A673 (cell line): ENCODE data around the gene KRT4. TPM values are rescaled to one million over a fixed set of nuclear protein-coding genes. Genes with fewer than 3 reads are reported as not detected.
"Not testable (repeated sequence)": the region's sequence is repeated elsewhere in the genome, so short reads cannot be mapped to it uniquely, and the experiment has no call there.

Experiments used
- BruUV-seq: library from RNA; stranded (reverse); fragments of 400-500 nt; replicated peaks from 2 replicates; lab custom pipeline; 2021; lab: Mats Ljungman, UMichigan
- CTCF ChIA-PET: fragments of 300-600 bp; sonication (Branson Sonifier 250); formaldehyde crosslinking; loops from one replicate; lab custom pipeline; 2022; ENCODE audit warnings: antibody characterized with exemption; lab: Charles Lee
- POLR2A ChIA-PET: fragments of 300-600 bp; sonication (Branson Sonifier 250); formaldehyde crosslinking; loops from one replicate; lab custom pipeline; 2022; ENCODE audit warnings: antibody characterized with exemption; ENCODE audit not compliant: low non-redundant PET; lab: Charles Lee
- DNase-seq: peaks from one replicate; pipeline ENCODE4 v3.0.0-alpha.2; 2015; ENCODE audit warnings: low spot score
- H3K27ac ChIP-seq: fragments of 200-600 bp; sonication (generic); 2 replicates; pipeline ENCODE4 v1.5.1; 2016; ENCODE audit warnings: mixed run types, low read depth, mild to moderate bottlenecking, mixed read lengths, antibody characterized with exemption, low read length; ENCODE audit not compliant: poor library complexity, severe bottlenecking
- H3K27me3 ChIP-seq: fragments of 200-600 bp; sonication (generic); replicated peaks from 2 replicates; pipeline ENCODE4 v1.6.1; 2017; ENCODE audit warnings: mixed run types, low read depth, mild to moderate bottlenecking, mixed read lengths, antibody characterized with exemption, low read length; ENCODE audit not compliant: insufficient read depth, poor library complexity
- H3K36me3 ChIP-seq: fragments of 200-600 bp; sonication (generic); 2 replicates; pipeline ENCODE4 v1.6.1; 2016; ENCODE audit warnings: mixed run types, mild to moderate bottlenecking, mixed read lengths, antibody characterized with exemption, low read length; ENCODE audit not compliant: insufficient read depth, poor library complexity, severe bottlenecking
- H3K4me1 ChIP-seq: fragments of 200-600 bp; sonication (generic); 2 replicates; pipeline ENCODE4 v1.6.1; 2017; ENCODE audit warnings: mixed run types, mild to moderate bottlenecking, mixed read lengths, antibody characterized with exemption, low read length; ENCODE audit not compliant: insufficient read depth, poor library complexity, severe bottlenecking
- H3K4me3 ChIP-seq: fragments of 200-600 bp; sonication (generic); 2 replicates; pipeline ENCODE4 v1.5.1; 2016; ENCODE audit warnings: low read depth, mixed run types, mild to moderate bottlenecking, mixed read lengths, low read length; ENCODE audit not compliant: poor library complexity, severe bottlenecking
- H3K9me3 ChIP-seq: fragments of 200-600 bp; sonication (generic); 2 replicates; pipeline ENCODE4 v1.6.1; 2016; ENCODE audit warnings: mixed run types, low read depth, mild to moderate bottlenecking, mixed read lengths, antibody characterized with exemption, low read length; ENCODE audit not compliant: poor library complexity, severe bottlenecking
- EZH2 ChIP-seq: fragments of 200-600 bp; sonication (generic); IDR thresholded peaks from 2 replicates; pipeline ENCODE4 v1.6.1; 2017; ENCODE audit warnings: borderline replicate concordance, low read depth, mild to moderate bottlenecking, mixed read lengths, antibody characterized with exemption, low read length; ENCODE audit not compliant: poor library complexity, severe bottlenecking
- intact Hi-C: fragments of 100-400 bp; cut with micrococcal nuclease; formaldehyde crosslinking; loops from one replicate; pipeline ENCODE4 v1.10.0; 2022; ENCODE audit not compliant: unreplicated experiment
- total RNA-seq: library from RNA; stranded (reverse); gene quantifications from 2 replicates; pipeline ENCODE4 v1.2.3, GENCODE V29; 2021
- TF ChIP-seq, protein P1 (sequence below): fragments of 300-800, 200-600 bp; sonication (generic); conservative IDR thresholded peaks from 2 replicates; pipeline ENCODE4 v1.5.1; 2017; ENCODE audit warnings: low read depth, mild to moderate bottlenecking, antibody characterized with exemption, low read length, moderate library complexity, mixed read lengths

The KRT4 gene
- total RNA-seq, 1 experiment from 2014 or later, result not detected

DNA sequence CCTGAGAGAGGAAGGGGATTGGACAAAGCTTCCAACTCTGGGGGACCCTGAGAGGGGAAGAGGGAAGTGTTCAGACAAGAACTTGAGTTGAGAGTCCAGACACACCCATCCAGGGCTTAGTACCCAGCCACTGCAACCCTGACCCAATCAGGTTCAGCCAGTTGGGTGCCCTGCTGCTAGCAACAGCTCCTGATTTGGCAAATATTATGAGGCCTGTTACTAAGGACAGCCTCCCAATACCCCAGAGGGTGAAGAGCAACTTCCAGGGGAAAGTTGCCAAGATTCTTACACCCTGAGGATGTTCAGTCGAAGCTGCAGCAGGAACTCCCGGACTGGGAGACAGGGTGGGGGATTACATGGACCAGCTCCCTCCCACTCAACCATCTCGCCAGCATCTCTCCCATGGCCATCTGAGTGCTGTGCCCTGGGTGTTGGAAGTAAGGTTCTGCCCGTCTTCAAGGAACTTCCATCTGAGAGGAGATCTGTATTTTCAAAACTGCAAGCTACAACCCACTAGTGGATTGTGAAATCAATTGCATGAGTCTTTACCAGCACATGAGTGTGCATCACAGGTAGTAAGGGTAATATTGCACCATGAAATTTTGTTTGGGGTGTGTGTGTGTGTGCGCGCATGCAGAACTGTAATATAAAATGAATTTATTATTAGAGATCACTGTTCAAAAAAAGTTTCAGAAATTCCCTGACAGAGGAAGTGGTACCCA lies 46.3 kb upstream of the KRT4 start:
- no TSS peak for BruUV-seq
- H3K36me3 ChIP-seq, result no peaks in the 10 kb centered on the region
- intact Hi-C loops, result no loop called here
- no peak overlapping the region for H3K4me3 ChIP-seq
- H3K4me1 ChIP-seq, result no peaks in the 10 kb centered on the region
- DNase-seq, result peak; percentile 50
- TF ChIP-seq, protein P1, sequence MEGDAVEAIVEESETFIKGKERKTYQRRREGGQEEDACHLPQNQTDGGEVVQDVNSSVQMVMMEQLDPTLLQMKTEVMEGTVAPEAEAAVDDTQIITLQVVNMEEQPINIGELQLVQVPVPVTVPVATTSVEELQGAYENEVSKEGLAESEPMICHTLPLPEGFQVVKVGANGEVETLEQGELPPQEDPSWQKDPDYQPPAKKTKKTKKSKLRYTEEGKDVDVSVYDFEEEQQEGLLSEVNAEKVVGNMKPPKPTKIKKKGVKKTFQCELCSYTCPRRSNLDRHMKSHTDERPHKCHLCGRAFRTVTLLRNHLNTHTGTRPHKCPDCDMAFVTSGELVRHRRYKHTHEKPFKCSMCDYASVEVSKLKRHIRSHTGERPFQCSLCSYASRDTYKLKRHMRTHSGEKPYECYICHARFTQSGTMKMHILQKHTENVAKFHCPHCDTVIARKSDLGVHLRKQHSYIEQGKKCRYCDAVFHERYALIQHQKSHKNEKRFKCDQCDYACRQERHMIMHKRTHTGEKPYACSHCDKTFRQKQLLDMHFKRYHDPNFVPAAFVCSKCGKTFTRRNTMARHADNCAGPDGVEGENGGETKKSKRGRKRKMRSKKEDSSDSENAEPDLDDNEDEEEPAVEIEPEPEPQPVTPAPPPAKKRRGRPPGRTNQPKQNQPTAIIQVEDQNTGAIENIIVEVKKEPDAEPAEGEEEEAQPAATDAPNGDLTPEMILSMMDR, result no peak
- TF ChIP-seq EZH2, result no peak
- H3K27ac ChIP-seq, result no peak overlapping the region
- POLR2A ChIA-PET, result no interaction called here
- CTCF ChIA-PET, result no interaction called here
- H3K9me3 ChIP-seq, result no peaks in the 10 kb centered on the region
- H3K27me3 ChIP-seq, result no peaks in the 10 kb centered on the region

DNA sequence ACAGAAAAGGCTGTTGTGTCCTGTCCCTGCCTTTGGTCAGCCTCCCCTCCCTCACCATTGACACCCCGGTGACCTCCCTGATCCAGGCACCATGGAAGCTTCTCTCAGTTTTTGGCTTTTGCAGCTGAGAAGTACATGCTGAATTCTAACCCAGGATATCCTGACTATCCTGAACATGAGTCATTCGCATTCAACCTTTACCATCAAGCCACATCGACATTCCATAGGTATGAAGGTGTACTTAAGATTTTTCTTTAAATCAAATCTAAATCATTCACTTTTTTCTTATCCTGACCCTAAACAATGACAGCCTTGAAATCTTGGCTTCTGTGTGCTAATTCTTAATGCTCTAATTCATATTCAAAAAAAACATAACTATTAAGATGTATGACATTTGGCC lies 43.6 kb upstream of the KRT4 start:
- POLR2A ChIA-PET, result no interaction called here
- no TSS peak for BruUV-seq

DNA sequence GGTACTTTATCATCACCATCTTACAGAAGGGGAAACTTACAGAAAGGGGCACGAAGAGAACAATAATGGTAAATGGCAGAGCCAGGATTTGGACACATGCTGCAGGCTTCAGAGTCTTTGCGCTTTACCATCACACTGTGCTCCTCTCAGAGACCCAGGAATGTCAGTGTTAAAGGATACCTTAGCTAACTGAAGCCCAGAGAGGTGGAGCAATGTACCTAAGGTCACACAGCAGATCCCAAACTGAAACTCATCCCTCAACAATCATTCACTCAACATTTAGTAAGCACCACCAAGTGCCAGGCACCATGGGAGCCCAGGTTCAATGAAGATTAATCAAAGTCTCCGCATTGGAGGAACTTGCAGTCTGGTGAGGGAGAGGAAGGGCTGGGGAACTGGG lies 42.9 kb upstream of the KRT4 start:
- Histone ChIP-seq H3K27me3 (no peaks in the 10 kb centered on the region), H3K36me3 (no peaks in the 10 kb centered on the region), H3K27ac (no peak overlapping the region), H3K4me3 (no peak overlapping the region), H3K9me3 (no peaks in the 10 kb centered on the region), H3K4me1 (no peaks in the 10 kb centered on the region)
- TF ChIP-seq, protein P1, result no peak
- no peak for TF ChIP-seq EZH2
- no peak for DNase-seq
- ChIA-PET POLR2A (no interaction called here), CTCF (no interaction called here)
- BruUV-seq, result no TSS peak
- intact Hi-C loops, result no loop called here

More for the DNA sequence above, 43.6 kb upstream of the KRT4 start:
- no peaks in the 10 kb centered on the region for H3K9me3 ChIP-seq
- DNase-seq, result no peak
- CTCF ChIA-PET, result no interaction called here
- H3K36me3 ChIP-seq, result no peaks in the 10 kb centered on the region
- no peak overlapping the region for H3K27ac ChIP-seq
- no peaks in the 10 kb centered on the region for H3K27me3 ChIP-seq
- no peaks in the 10 kb centered on the region for H3K4me1 ChIP-seq
- intact Hi-C loops, result no loop called here
- no peak overlapping the region for H3K4me3 ChIP-seq
- no peak for TF ChIP-seq EZH2
- TF ChIP-seq, protein P1, result no peak

DNA sequence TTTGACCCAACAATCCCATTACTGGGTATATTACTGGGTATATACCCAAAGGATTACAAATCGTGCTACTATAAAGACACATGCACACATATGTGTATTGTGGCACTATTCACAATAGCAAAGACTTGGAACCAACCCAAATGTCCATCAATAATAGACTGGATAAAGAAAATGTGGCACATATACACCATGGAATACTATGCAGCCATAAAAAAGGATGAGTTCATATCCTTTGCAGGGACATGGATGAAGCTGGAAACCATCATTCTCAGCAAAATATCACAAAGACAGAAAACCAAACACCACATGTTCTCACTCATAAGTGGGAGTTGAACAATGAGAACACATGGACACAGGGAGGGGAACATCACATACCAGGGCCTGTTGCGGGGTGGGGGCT lies 42.2 kb upstream of the KRT4 start:
- H3K4me1 ChIP-seq, BruUV-seq, H3K9me3 ChIP-seq, DNase-seq, H3K36me3 ChIP-seq, POLR2A ChIA-PET, H3K27me3 ChIP-seq, CTCF ChIA-PET, intact Hi-C loops, H3K4me3 ChIP-seq, H3K27ac ChIP-seq: not testable (repeated sequence)
